Panc1 (cell line): ENCODE data around the gene NSRP1. TPM values are rescaled to one million over a fixed set of nuclear protein-coding genes. Genes with fewer than 3 reads are reported as not detected.

Source experiments
- ATAC-seq: fragments of 200-7000 bp; cut with Tn5 transposase; 2 replicates; pipeline ENCODE4 v1.9.1; 2020; ENCODE audit warnings: mild to moderate bottlenecking, moderate library complexity
- BruUV-seq: library from RNA; stranded (reverse); fragments of 400-500 nt; replicated peaks from 2 replicates; lab custom pipeline; 2021; lab: Mats Ljungman, UMichigan
- CTCF ChIA-PET: fragments of 300-600 bp; sonication (Branson Sonifier 250); formaldehyde crosslinking; loops from one replicate; lab custom pipeline; 2022; ENCODE audit warnings: antibody characterized with exemption; lab: Charles Lee
- POLR2A ChIA-PET: fragments of 300-600 bp; sonication (Branson Sonifier 250); formaldehyde crosslinking; loops from one replicate; lab custom pipeline; 2022; ENCODE audit warnings: antibody characterized with exemption; lab: Charles Lee
- DNase-seq: peaks from one replicate; pipeline ENCODE4 v3.0.0-alpha.2; 2010; ENCODE audit warnings: low read depth, low spot score
- H3K27ac ChIP-seq: 2 replicates; pipeline ENCODE4 v1.5.1; 2011; ENCODE audit warnings: mild to moderate bottlenecking, low read length, inconsistent platforms
- H3K27me3 ChIP-seq: fragments of 200-500 bp; sonication (Bioruptor generic); 2 replicates; pipeline ENCODE4 v1.6.0; 2014; ENCODE audit warnings: low read length, inconsistent platforms; ENCODE audit not compliant: control insufficient read depth, insufficient read depth
- H3K36me3 ChIP-seq: fragments of 200-500 bp; sonication (Bioruptor generic); 2 replicates; pipeline ENCODE4 v1.5.1; 2014; ENCODE audit warnings: inconsistent platforms, mild to moderate bottlenecking, low read length, moderate library complexity; ENCODE audit not compliant: control insufficient read depth, insufficient read depth
- H3K4me1 ChIP-seq: 2 replicates; pipeline ENCODE4 v1.5.1; 2011; ENCODE audit warnings: inconsistent platforms, mild to moderate bottlenecking, low read length, moderate library complexity; ENCODE audit not compliant: control insufficient read depth, insufficient read depth
- H3K4me3 ChIP-seq, 2 experiments: 2 replicates each; pipeline ENCODE4 v1.5.1; 2011 to 2012; ENCODE audit warnings: low read depth in 2 of 2, low read length in 2 of 2, mild to moderate bottlenecking in 2 of 2, inconsistent platforms in 1 of 2, moderate library complexity in 1 of 2
- H3K9me3 ChIP-seq: fragments of 200-500 bp; sonication (Bioruptor generic); 2 replicates; pipeline ENCODE4 v1.5.1; 2014; ENCODE audit warnings: low read depth, mild to moderate bottlenecking, inconsistent platforms, low read length, moderate library complexity; ENCODE audit not compliant: control insufficient read depth, insufficient read depth
- POLR2AphosphoS5 ChIP-seq: IDR thresholded peaks from 2 replicates; pipeline ENCODE4 v1.6.1; 2012; ENCODE audit warnings: mild to moderate bottlenecking, low read depth, low read length, moderate library complexity
- REST ChIP-seq, 2 experiments: IDR thresholded peaks; 2 replicates each; pipeline ENCODE4 v1.6.1; 2011 to 2012; ENCODE audit warnings: low read depth in 2 of 2, control low read depth in 1 of 2, low read length in 1 of 2, mild to moderate bottlenecking in 1 of 2, moderate library complexity in 1 of 2; ENCODE audit not compliant: insufficient read depth in 1 of 2
- SIN3A ChIP-seq: IDR thresholded peaks from 2 replicates; pipeline ENCODE4 v1.6.1; 2012; ENCODE audit warnings: low read depth, mild to moderate bottlenecking, low read length, moderate library complexity, borderline replicate concordance; ENCODE audit not compliant: insufficient read depth
- TCF7L2 ChIP-seq: IDR thresholded peaks from 2 replicates; pipeline ENCODE4 v1.6.1; 2011; ENCODE audit warnings: mild to moderate bottlenecking, low read depth, low read length, inconsistent platforms
- in situ Hi-C: cut with HindIII; loops from 2 replicates; pipeline ENCODE4 v1.10.0; 2016; ENCODE audit warnings: low sequenced_read_pairs, low pct_unique_long_range_greater_than_20kb
- intact Hi-C: fragments of 100-400 bp; cut with micrococcal nuclease; formaldehyde crosslinking; loops from one replicate; pipeline ENCODE4 v1.10.0; 2022; ENCODE audit not compliant: unreplicated experiment
- total RNA-seq: library from RNA; stranded (reverse); gene quantifications from one replicate; pipeline ENCODE4 v1.2.1, GENCODE V29; 2021; ENCODE audit not compliant: unreplicated experiment
- TF ChIP-seq, protein P1 (sequence below): fragments of 450-650 bp; IDR thresholded peaks from 2 replicates; pipeline ENCODE4 v1.5.1; 2017; ENCODE audit warnings: mild to moderate bottlenecking

The NSRP1 gene
- total RNA-seq, 1 experiment from 2014 or later: 30.5 TPM

DNA sequence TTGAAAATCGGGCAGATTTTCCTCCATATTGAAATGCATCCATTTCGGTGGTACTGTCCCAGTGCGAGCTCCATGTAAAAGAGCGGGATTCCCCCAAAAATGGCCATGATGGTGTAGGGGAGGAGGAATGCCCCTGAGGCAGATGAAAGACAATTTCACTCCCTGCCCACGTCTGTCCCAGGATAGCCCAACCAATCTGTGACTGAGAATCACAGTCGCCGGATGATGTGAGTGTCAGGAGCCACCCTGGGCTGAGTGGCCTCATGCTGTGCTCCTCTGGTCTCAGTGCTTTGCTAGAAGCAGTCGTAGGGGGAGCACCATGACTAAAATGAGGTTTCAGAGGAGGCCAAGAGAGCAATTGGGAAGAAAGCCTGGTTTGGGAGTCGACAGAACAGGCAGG lies 102.2 kb downstream of the NSRP1 start:
- Histone ChIP-seq H3K27me3 (0 out of 2 replicates have a peak, but pooled peaks cover 2% of the 10 kb centered on the region), H3K4me3 (no peak overlapping the region), H3K4me1 (no peaks in the 10 kb centered on the region), H3K27ac (no peak overlapping the region), H3K36me3 (no peaks in the 10 kb centered on the region), H3K9me3 (no peaks in the 10 kb centered on the region)
- no TSS peak for BruUV-seq
- intact Hi-C loops: no loop called here
- DNase-seq: no peak
- POLR2A ChIA-PET: no interaction called here
- in situ Hi-C loops: no loop called here
- ATAC-seq: no peak; the same call in 1 of the 2 replicates
- no peak for TF ChIP-seq REST (IDR thresholded peaks at IDR 0.05; ENCODE audit: insufficient read depth in 1 of 2, low read depth in 2 of 2, low read length in 1 of 2)
- TF ChIP-seq, protein P1, sequence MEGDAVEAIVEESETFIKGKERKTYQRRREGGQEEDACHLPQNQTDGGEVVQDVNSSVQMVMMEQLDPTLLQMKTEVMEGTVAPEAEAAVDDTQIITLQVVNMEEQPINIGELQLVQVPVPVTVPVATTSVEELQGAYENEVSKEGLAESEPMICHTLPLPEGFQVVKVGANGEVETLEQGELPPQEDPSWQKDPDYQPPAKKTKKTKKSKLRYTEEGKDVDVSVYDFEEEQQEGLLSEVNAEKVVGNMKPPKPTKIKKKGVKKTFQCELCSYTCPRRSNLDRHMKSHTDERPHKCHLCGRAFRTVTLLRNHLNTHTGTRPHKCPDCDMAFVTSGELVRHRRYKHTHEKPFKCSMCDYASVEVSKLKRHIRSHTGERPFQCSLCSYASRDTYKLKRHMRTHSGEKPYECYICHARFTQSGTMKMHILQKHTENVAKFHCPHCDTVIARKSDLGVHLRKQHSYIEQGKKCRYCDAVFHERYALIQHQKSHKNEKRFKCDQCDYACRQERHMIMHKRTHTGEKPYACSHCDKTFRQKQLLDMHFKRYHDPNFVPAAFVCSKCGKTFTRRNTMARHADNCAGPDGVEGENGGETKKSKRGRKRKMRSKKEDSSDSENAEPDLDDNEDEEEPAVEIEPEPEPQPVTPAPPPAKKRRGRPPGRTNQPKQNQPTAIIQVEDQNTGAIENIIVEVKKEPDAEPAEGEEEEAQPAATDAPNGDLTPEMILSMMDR: no peak
- TF ChIP-seq SIN3A: no peak
- TF ChIP-seq POLR2AphosphoS5: no peak
- TF ChIP-seq TCF7L2: no peak
- CTCF ChIA-PET: no interaction called here

GRCh38 chr17:30219315-30219714 lies 102.7 kb downstream of the NSRP1 start:
- H3K27ac ChIP-seq: no peak overlapping the region
- ChIA-PET CTCF (no interaction called here), POLR2A (no interaction called here)
- no peaks in the 10 kb centered on the region for H3K4me1 ChIP-seq
- TF ChIP-seq POLR2AphosphoS5: no peak
- no peak for TF ChIP-seq SIN3A
- TF ChIP-seq TCF7L2: no peak
- TF ChIP-seq, protein P1: no peak
- TF ChIP-seq REST (IDR thresholded peaks at IDR 0.05; ENCODE audit: insufficient read depth in 1 of 2, low read depth in 2 of 2, low read length in 1 of 2): no peak
- 0 out of 2 replicates have a peak, but pooled peaks cover 2% of the 10 kb centered on the region for H3K27me3 ChIP-seq
- no peaks in the 10 kb centered on the region for H3K9me3 ChIP-seq
- no peaks in the 10 kb centered on the region for H3K36me3 ChIP-seq
- DNase-seq: no peak
- BruUV-seq: no TSS peak
- no peak overlapping the region for H3K4me3 ChIP-seq
- intact Hi-C loops: no loop called here
- ATAC-seq: no peak
- in situ Hi-C loops: no loop called here
